Spleen (tissue), 11 donors: ENCODE results near the gene SETBP1. TPM values are rescaled to one million over a fixed set of nuclear protein-coding genes. Genes with fewer than 3 reads are reported as not detected.
A peak's percentile ranks its signal among the peaks of the same experiment; 100 is the strongest.

ENCODE experiments used
- DNase-seq: peaks from one replicate; pipeline ENCODE4 v3.0.0-alpha.2; 2020
- H3K27ac ChIP-seq, 8 donors: fragments of 200-600 bp; sonication (generic) in 7 of 8; 1 replicate in 4 of 8; 2 replicates in 4 of 8; pipeline versions ENCODE4 v1.5.0 to v1.8.0; 2016 to 2021; ENCODE audit warnings: inconsistent platforms in 4 of 8, mild to moderate bottlenecking in 4 of 8, moderate library complexity in 1 of 8
- H3K27me3 ChIP-seq, 7 donors: fragments of 200-600 bp; sonication (generic) in 6 of 7; replicated peaks in 1 of 7; 1 replicate in 4 of 7; 2 replicates in 3 of 7; pipeline versions ENCODE4 v1.5.0 to v1.8.0; 2016 to 2021; ENCODE audit warnings: inconsistent platforms in 3 of 7, mild to moderate bottlenecking in 1 of 7
- H3K36me3 ChIP-seq, 6 donors: fragments of 200-600 bp; sonication (generic) in 5 of 6; 1 replicate in 4 of 6; 2 replicates in 2 of 6; pipeline versions ENCODE4 v1.5.0 to v1.8.0; 2016 to 2021; ENCODE audit warnings: inconsistent platforms in 2 of 6
- H3K4me1 ChIP-seq, 6 donors: fragments of 200-600 bp; sonication (generic) in 5 of 6; 1 replicate in 3 of 6; 2 replicates in 3 of 6; pipeline versions ENCODE4 v1.5.0 to v1.8.0; 2016 to 2021; ENCODE audit warnings: inconsistent platforms in 3 of 6
- H3K4me3 ChIP-seq, 8 donors: fragments of 200-600 bp; sonication (generic) in 7 of 8; 1 replicate in 4 of 8; 2 replicates in 4 of 8; pipeline versions ENCODE4 v1.5.0 to v1.8.0; 2016 to 2021; ENCODE audit warnings: inconsistent platforms in 4 of 8, mild to moderate bottlenecking in 4 of 8, moderate library complexity in 2 of 8
- H3K9me3 ChIP-seq, 8 donors: fragments of 200-600 bp; sonication (generic) in 7 of 8; 1 replicate in 4 of 8; 2 replicates in 4 of 8; pipeline versions ENCODE4 v1.5.0 to v1.8.0; 2016 to 2021; ENCODE audit warnings: inconsistent platforms in 4 of 8
- CTCF ChIP-seq, 11 experiments: fragments of 200-600 bp in 7 of 11; fragments of 450-650 bp in 4 of 11; sonication (generic) in 4 of 11; IDR thresholded peaks in 8 of 11; conservative IDR thresholded peaks in 3 of 11; 1 replicate in 7 of 11; 2 replicates in 4 of 11; pipeline versions ENCODE4 v1.4.0 to v1.8.0; 2016 to 2021; ENCODE audit warnings: antibody characterized with exemption in 11 of 11, inconsistent platforms in 4 of 11, mild to moderate bottlenecking in 1 of 11
- POLR2A ChIP-seq, 3 donors: fragments of 450-650 bp; IDR thresholded peaks; one replicate each; pipeline ENCODE4 v1.5.1; 2017; ENCODE audit warnings: antibody characterized with exemption in 3 of 3, mild to moderate bottlenecking in 1 of 3
- POLR2AphosphoS5 ChIP-seq, 3 donors: sonication (generic); formaldehyde crosslinking; IDR thresholded peaks; one replicate each; pipeline ENCODE4 v1.5.1; 2017; ENCODE audit warnings: antibody characterized with exemption in 3 of 3
- WGBS, 5 donors: extraction: QIAGEN DNeasy Blood & Tissue Kit in 3 of 5; methylation state at CpG; one replicate each; pipeline versions ENCODE4 v1.1.5 to v1.1.7; 2013 to 2018; 5-methylcytosine and 5-hydroxymethylcytosine counted together
- intact Hi-C: fragments of 100-400 bp; cut with DNase I; formaldehyde crosslinking; loops from one replicate; pipeline ENCODE4 v1.15.0; 2023; ENCODE audit warnings: low total_unique reads
- polyA plus RNA-seq, 3 donors: library from polyadenylated mRNA; stranded (reverse); fragments of 200-250 nt; gene quantifications; one replicate each; pipeline ENCODE4 v1.2.1, GENCODE V29; 2013
- total RNA-seq, 7 donors: library from RNA; depleted of rRNA in 3 of 7; stranded (reverse); fragments of >200 nt in 3 of 7; fragmentation: NEBNext Ultra II Directional in 4 of 7; extraction: Animal tissue kit (Norgen Biotek cat#: 25700) in 4 of 7; gene quantifications; one replicate each; pipeline versions ENCODE4 v1.1.0 to v1.2.1, GENCODE V29; 2016 to 2021
- donor health status: healthy with polysubstance abuse.
- donor health status: DM: no; HTN: no; CAD: no; lungs with moderate emphysema.
- donor health status: DM: no; HTN: no; CAD: no.
- donor health status: Bipolar disorder and iron deficiency.
- donor health status: healthy.
- donor health status: DM: no; HTN: no; CAD: no.
- donor health status: DM: yes; HTN: yes; CAD: no.

The SETBP1 gene
- total and polyA plus RNA-seq, 10 donors: 2.0 to 50.7 (median 33.1) TPM

GRCh38 chr18:45086777-45087176 is 406.1 kb downstream of the SETBP1 start:
- no peaks in the 10 kb centered on the region for H3K27me3 ChIP-seq
- peaks cover 0 to 7% (median 2%) of the 10 kb centered on the region in 6 donors for H3K4me1 ChIP-seq
- TF ChIP-seq POLR2A (IDR thresholded peaks at IDR 0.05): no peak
- no peak for TF ChIP-seq POLR2AphosphoS5 (IDR thresholded peaks at IDR 0.05)
- TF ChIP-seq CTCF (IDR thresholded peaks at IDR 0.05 in 8 of 11, conservative IDR thresholded peaks at IDR 0.05 in 3 of 11): no peak
- no peak for DNase-seq
- no peaks in the 10 kb centered on the region for H3K36me3 ChIP-seq
- WGBS, 5 donors: 81 to 93% (median 86%) methylated on average over 3 of the region's 3 CpGs
- no peak overlapping the region for H3K27ac ChIP-seq
- peaks cover 0 to 9% (median 2%) of the 10 kb centered on the region in 8 donors for H3K9me3 ChIP-seq
- no peak overlapping the region for H3K4me3 ChIP-seq
- intact Hi-C loops: no loop called here

GRCh38 chr18:45090526-45091140 is 409.9 kb downstream of the SETBP1 start:
- TF ChIP-seq CTCF (IDR thresholded peaks at IDR 0.05 in 8 of 11, conservative IDR thresholded peaks at IDR 0.05 in 3 of 11) (no peak), POLR2A (IDR thresholded peaks at IDR 0.05) (no peak), POLR2AphosphoS5 (IDR thresholded peaks at IDR 0.05) (no peak)
- H3K27me3 ChIP-seq: no peaks in the 10 kb centered on the region
- H3K9me3 ChIP-seq: no peaks in the 10 kb centered on the region
- H3K27ac ChIP-seq: no peak overlapping the region
- H3K36me3 ChIP-seq: no peaks in the 10 kb centered on the region
- intact Hi-C loops: no loop called here
- H3K4me1 ChIP-seq: no peaks in the 10 kb centered on the region
- H3K4me3 ChIP-seq: no peak overlapping the region
- DNase-seq: no peak
- 90 to 99% (median 92%) methylated on average over 7 of the region's 7 CpGs for WGBS, 5 donors

GRCh38 chr18:45100321-45101105 is 419.8 kb downstream of the SETBP1 start:
- no peaks in the 10 kb centered on the region for H3K27me3 ChIP-seq
- H3K4me1 ChIP-seq: peaks cover 13 to 50% (median 38%) of the 10 kb centered on the region in 6 donors
- H3K27ac ChIP-seq: peak overlapping the region in 1 of 8 donors; percentile 85
- no peak overlapping the region for H3K4me3 ChIP-seq
- WGBS, 5 donors: 89 to 93% (median 92%) methylated on average over 4 of the region's 4 CpGs
- TF ChIP-seq POLR2A (IDR thresholded peaks at IDR 0.05) (no peak), POLR2AphosphoS5 (IDR thresholded peaks at IDR 0.05) (no peak), CTCF (IDR thresholded peaks at IDR 0.05 in 8 of 11, conservative IDR thresholded peaks at IDR 0.05 in 3 of 11) (no peak)
- H3K9me3 ChIP-seq: no peaks in the 10 kb centered on the region
- no peaks in the 10 kb centered on the region for H3K36me3 ChIP-seq
- intact Hi-C loops: no loop called here
- no peak for DNase-seq

GRCh38 chr18:45102126-45102525 is 421.4 kb downstream of the SETBP1 start:
- H3K27ac ChIP-seq: peak overlapping the region in 6 of 8 donors; percentile 6 to 85 (median 72)
- no peak overlapping the region for H3K4me3 ChIP-seq
- intact Hi-C loops: no loop called here
- TF ChIP-seq CTCF (IDR thresholded peaks at IDR 0.05 in 8 of 11, conservative IDR thresholded peaks at IDR 0.05 in 3 of 11) (no peak), POLR2A (IDR thresholded peaks at IDR 0.05) (no peak), POLR2AphosphoS5 (IDR thresholded peaks at IDR 0.05) (no peak)
- no peaks in the 10 kb centered on the region for H3K27me3 ChIP-seq
- peaks cover 17 to 67% (median 54%) of the 10 kb centered on the region in 6 donors for H3K4me1 ChIP-seq
- no peaks in the 10 kb centered on the region for H3K9me3 ChIP-seq
- WGBS, 5 donors: 62 to 83% (median 71%) methylated on average over 3 of the region's 3 CpGs
- no peaks in the 10 kb centered on the region for H3K36me3 ChIP-seq
- DNase-seq: no peak
